GM23338 (cell line): ENCODE data around the gene GAGE12J. TPM values are rescaled to one million over a fixed set of nuclear protein-coding genes. Genes with fewer than 3 reads are reported as not detected.

Experiments
- ATAC-seq: fragments of 200-7000 bp; cut with Tn5 transposase; 3 replicates; pipeline ENCODE4 v1.9.1; 2020
- DNase-seq: peaks from one replicate; pipeline ENCODE4 v3.0.0-alpha.2; 2015; ENCODE audit warnings: low spot score
- H2AFZ ChIP-seq: fragments of 200-600 bp; sonication (generic); 2 replicates; pipeline ENCODE4 v1.8.0; 2016; ENCODE audit warnings: antibody characterized with exemption, mild to moderate bottlenecking, moderate library complexity
- H3F3A ChIP-seq: fragments of 200-600 bp; sonication (generic); replicated peaks from 2 replicates; pipeline ENCODE4 v1.8.0; 2017; ENCODE audit warnings: antibody characterized with exemption, mixed run types, low read depth
- H3K27ac ChIP-seq: fragments of 200-600 bp; sonication (generic); 2 replicates; pipeline ENCODE4 v1.6.1; 2016; ENCODE audit warnings: low read depth
- H3K27me3 ChIP-seq: fragments of 200-600 bp; sonication (generic); 2 replicates; pipeline ENCODE4 v1.8.0; 2016; ENCODE audit warnings: mild to moderate bottlenecking, mixed run types, moderate library complexity; ENCODE audit not compliant: insufficient read depth
- H3K36me3 ChIP-seq: fragments of 200-600 bp; sonication (generic); 2 replicates; pipeline ENCODE4 v1.8.0; 2016; ENCODE audit warnings: mild to moderate bottlenecking; ENCODE audit not compliant: insufficient read depth
- H3K4me1 ChIP-seq: fragments of 200-600 bp; sonication (generic); 2 replicates; pipeline ENCODE4 v1.8.0; 2016; ENCODE audit warnings: mild to moderate bottlenecking, moderate library complexity; ENCODE audit not compliant: insufficient read depth
- H3K4me2 ChIP-seq: fragments of 200-600 bp; sonication (generic); 2 replicates; pipeline ENCODE4 v1.7.1; 2017; ENCODE audit warnings: mixed run types
- H3K4me3 ChIP-seq: fragments of 200-600 bp; sonication (generic); 2 replicates; pipeline ENCODE4 v1.6.1; 2016; ENCODE audit warnings: mixed run types
- H3K79me2 ChIP-seq: fragments of 200-600 bp; sonication (generic); replicated peaks from 2 replicates; pipeline ENCODE4 v1.8.0; 2017; ENCODE audit warnings: mild to moderate bottlenecking; ENCODE audit not compliant: insufficient read depth
- H3K9me2 ChIP-seq: fragments of 200-600 bp; sonication (generic); 2 replicates; pipeline ENCODE4 v1.8.0; 2017; ENCODE audit not compliant: insufficient read depth
- H4K20me1 ChIP-seq: fragments of 200-600 bp; sonication (generic); replicated peaks from 2 replicates; pipeline ENCODE4 v1.8.0; 2017; ENCODE audit warnings: mild to moderate bottlenecking; ENCODE audit not compliant: insufficient read depth
- H3K27ac Mint-ChIP-seq: 2 replicates; pipeline ENCODE4 v1.8.0; 2020; ENCODE audit warnings: inconsistent platforms, mild to moderate bottlenecking, moderate library complexity, mixed read lengths
- H3K27me3 Mint-ChIP-seq: 3 replicates; pipeline ENCODE4 v1.8.0; 2022; ENCODE audit warnings: low read depth, mild to moderate bottlenecking, moderate library complexity, mixed read lengths, inconsistent platforms; ENCODE audit not compliant: insufficient read depth, poor library complexity
- H3K36me3 Mint-ChIP-seq: 3 replicates; pipeline ENCODE4 v1.8.0; 2021; ENCODE audit warnings: low read depth, mild to moderate bottlenecking, inconsistent platforms, moderate library complexity, mixed read lengths
- H3K4me1 Mint-ChIP-seq: 3 replicates; pipeline ENCODE4 v1.8.0; 2020; ENCODE audit warnings: mild to moderate bottlenecking, inconsistent platforms, mixed read lengths
- H3K4me3 Mint-ChIP-seq: 3 replicates; pipeline ENCODE4 v1.8.0; 2021; ENCODE audit warnings: moderate library complexity, mild to moderate bottlenecking, inconsistent platforms, mixed read lengths
- H3K9me3 Mint-ChIP-seq: 3 replicates; pipeline ENCODE4 v1.8.0; 2020; ENCODE audit warnings: moderate library complexity, mild to moderate bottlenecking, inconsistent platforms, mixed read lengths
- CREB1 ChIP-seq: fragments of 250-450 bp; sonication (Bioruptor Pico); IDR thresholded peaks from 2 replicates; pipeline ENCODE4 v1.5.0; 2020; ENCODE audit warnings: low read depth, mild to moderate bottlenecking, moderate library complexity
- CTCF ChIP-seq, 2 experiments: fragments of 200-600 bp in 1 of 2; sonication (generic) in 1 of 2; conservative IDR thresholded peaks; 2 replicates each; pipeline versions ENCODE4 v1.5.1 to v1.6.1; 2016 to 2017; ENCODE audit warnings: antibody characterized with exemption in 2 of 2, low read depth in 2 of 2, mild to moderate bottlenecking in 2 of 2, moderate library complexity in 1 of 2
- ETS1 ChIP-seq: IDR thresholded peaks from 2 replicates; pipeline ENCODE4 v1.6.1; 2016; ENCODE audit warnings: antibody characterized with exemption
- EZH2 ChIP-seq: fragments of 200-600 bp; sonication (generic); IDR thresholded peaks from one replicate; pipeline ENCODE4 v1.8.0; 2017; ENCODE audit warnings: antibody characterized with exemption, mild to moderate bottlenecking, low read depth; ENCODE audit not compliant: unreplicated experiment
- EZH2phosphoT487 ChIP-seq: fragments of 200-600 bp; sonication (generic); IDR thresholded peaks from one replicate; pipeline ENCODE4 v1.8.1; 2018; ENCODE audit warnings: antibody characterized with exemption; ENCODE audit not compliant: unreplicated experiment
- JUNB ChIP-seq: IDR thresholded peaks from one replicate; pipeline ENCODE4 v1.6.1; 2016; ENCODE audit warnings: antibody characterized with exemption; ENCODE audit not compliant: unreplicated experiment
- NANOG ChIP-seq: IDR thresholded peaks from 2 replicates; pipeline ENCODE4 v1.6.1; 2016; ENCODE audit warnings: antibody characterized with exemption, borderline replicate concordance
- POLR2AphosphoS5 ChIP-seq: IDR thresholded peaks from 2 replicates; pipeline ENCODE4 v1.6.1; 2016; ENCODE audit warnings: antibody characterized with exemption, low read depth
- REST ChIP-seq: IDR thresholded peaks from one replicate; pipeline ENCODE4 v1.6.1; 2018; ENCODE audit warnings: antibody characterized with exemption; ENCODE audit not compliant: unreplicated experiment
- STAT1 ChIP-seq: IDR thresholded peaks from one replicate; pipeline ENCODE4 v1.6.1; 2016; ENCODE audit warnings: antibody characterized with exemption; ENCODE audit not compliant: unreplicated experiment
- ZNF114 ChIP-seq: fragments of 250-450 bp; sonication (Bioruptor Pico); IDR thresholded peaks from 2 replicates; pipeline ENCODE4 v1.5.0; 2020; ENCODE audit warnings: mild to moderate bottlenecking, moderate library complexity
- ZNF331 ChIP-seq: fragments of 250-450 bp; sonication (Bioruptor Pico); IDR thresholded peaks from 2 replicates; pipeline ENCODE4 v1.5.0; 2020; ENCODE audit warnings: low read depth, mild to moderate bottlenecking, moderate library complexity
- polyA plus RNA-seq: library from polyadenylated mRNA; unstranded; fragments of >200 nt; fragmentation: Nextera tagmentation; extraction: Ambion mirVana; gene quantifications from 2 replicates; pipeline ENCODE4 v1.2.1, GENCODE V29; 2016
- total RNA-seq: library from RNA; depleted of rRNA; stranded (reverse); fragments of >200 nt; shearing (Covaris generic); gene quantifications from 2 replicates; pipeline ENCODE4 v1.2.3, GENCODE V29; 2014

Gene GAGE12J
- total and polyA plus RNA-seq, 2 experiments from 2014 or later = not detected

GRCh38 chrX:49310371-49310770 is 11.5 kb upstream of the GAGE12J start:
- Mint-ChIP-seq H3K4me1 (peaks cover 39% of the 10 kb centered on the region), H3K27me3 (peaks cover 5% of the 10 kb centered on the region), H3K9me3 (peaks cover 13% of the 10 kb centered on the region; the same call in 1 of the 3 replicates), H3K36me3 (0 out of 3 replicates have a peak, but pooled peaks cover 10% of the 10 kb centered on the region), H3K27ac (peak overlapping the region; percentile 96), H3K4me3 (peak overlapping the region; percentile 61)
- Histone ChIP-seq H3K4me3 (peak overlapping the region; percentile 48), H3K9me2 (no peaks in the 10 kb centered on the region), H3K4me1 (peaks cover 12% of the 10 kb centered on the region), H4K20me1 (no peaks in the 10 kb centered on the region), H3K4me2 (peak overlapping the region; percentile 74), H3K27me3 (no peaks in the 10 kb centered on the region), H2AFZ (no peak overlapping the region), H3F3A (0 out of 2 replicates have a peak, but pooled peaks cover 3% of the 10 kb centered on the region), H3K27ac (peak overlapping the region; percentile 81), H3K79me2 (no peaks in the 10 kb centered on the region), H3K36me3 (no peaks in the 10 kb centered on the region)
- TF ChIP-seq REST = no peak
- TF ChIP-seq ZNF331 (CRISPR knock-in tag) = no peak
- DNase-seq (peak; percentile 43), ATAC-seq (peak; percentile 76)

- Histone ChIP-seq H3K36me3 (no peaks in the 10 kb centered on the region), H3K27me3 (no peaks in the 10 kb centered on the region), H3K79me2 (no peaks in the 10 kb centered on the region), H3F3A (0 out of 2 replicates have a peak, but pooled peaks cover 3% of the 10 kb centered on the region), H3K9me2 (no peaks in the 10 kb centered on the region), H3K4me2 (no peak overlapping the region), H2AFZ (no peak overlapping the region), H3K4me3 (no peak overlapping the region), H3K27ac (no peak overlapping the region), H3K4me1 (peaks cover 12% of the 10 kb centered on the region), H4K20me1 (no peaks in the 10 kb centered on the region)
- DNase-seq = no peak
- H3K4me1 Mint-ChIP-seq = peaks cover 47% of the 10 kb centered on the region
- H3K27ac Mint-ChIP-seq = no peak overlapping the region
- H3K27me3 Mint-ChIP-seq = peaks cover 5% of the 10 kb centered on the region
- 0 out of 3 replicates have a peak, but pooled peaks cover 10% of the 10 kb centered on the region for H3K36me3 Mint-ChIP-seq
- ATAC-seq = no peak
- peaks cover 13% of the 10 kb centered on the region; the same call in 1 of the 3 replicates for H3K9me3 Mint-ChIP-seq
- no peak overlapping the region for H3K4me3 Mint-ChIP-seq
- TF ChIP-seq ETS1 (no peak), STAT1 (no peak), EZH2phosphoT487 (no peak), NANOG (no peak), REST (no peak), ZNF331 (CRISPR knock-in tag) (no peak), JUNB (no peak), EZH2 (no peak), CREB1 (no peak), POLR2AphosphoS5 (no peak), ZNF114 (CRISPR knock-in tag) (no peak), CTCF (conservative IDR thresholded peaks at IDR 0.05; ENCODE audit: low read depth in 2 of 2) (no peak)
Observed at GRCh38 chrX:49312176-49312575, 9.7 kb upstream of the GAGE12J start.
